Lung (tissue), 12 donors: ENCODE measurements around the gene MYOM1. TPM values are rescaled to one million over a fixed set of nuclear protein-coding genes. Genes with fewer than 3 reads are reported as not detected.
A peak's percentile ranks its signal among the peaks of the same experiment; 100 is the strongest.
"Not testable (repeated sequence)": the region's sequence is repeated elsewhere in the genome, so short reads cannot be mapped to it uniquely, and the experiment has no call there.

Experiments
- ATAC-seq: fragments of 200-7000 bp; cut with Tn5 transposase; one replicate; pipeline ENCODE4 v1.9.1; 2020; ENCODE audit warnings: moderate number of reproducible peaks; ENCODE audit not compliant: insufficient read depth, low FRiP score
- DNase-seq, 3 donors: peaks; one replicate each; pipeline ENCODE4 v3.0.0-alpha.2; 2013 to 2017
- H3K27ac ChIP-seq, 2 donors: one replicate each; pipeline ENCODE4 v1.5.1; 2013; ENCODE audit warnings: mild to moderate bottlenecking in 2 of 2, moderate library complexity in 2 of 2, control low read depth in 1 of 2, inconsistent platforms in 1 of 2, low read depth in 1 of 2, low read length in 1 of 2
- H3K27me3 ChIP-seq, 3 donors: one replicate each; pipeline ENCODE4 v1.5.1; 2013; ENCODE audit warnings: low read length in 2 of 3; ENCODE audit not compliant: control insufficient read depth in 3 of 3, insufficient read depth in 3 of 3
- H3K36me3 ChIP-seq, 4 donors: one replicate each; pipeline ENCODE4 v1.5.1; 2013; ENCODE audit warnings: low read length in 4 of 4, mild to moderate bottlenecking in 1 of 4, moderate library complexity in 1 of 4; ENCODE audit not compliant: control insufficient read depth in 4 of 4, insufficient read depth in 4 of 4
- H3K4me1 ChIP-seq, 5 donors: one replicate each; pipeline ENCODE4 v1.5.1; 2013; ENCODE audit warnings: low read length in 5 of 5, mild to moderate bottlenecking in 2 of 5, moderate library complexity in 1 of 5; ENCODE audit not compliant: control insufficient read depth in 5 of 5, insufficient read depth in 5 of 5
- H3K4me3 ChIP-seq: one replicate; pipeline ENCODE4 v1.5.1; 2013; ENCODE audit warnings: mild to moderate bottlenecking, control low read depth, moderate library complexity
- H3K9ac ChIP-seq, 2 donors: one replicate each; pipeline ENCODE4 v1.5.1; 2013; ENCODE audit warnings: low read length in 2 of 2, control low read depth in 1 of 2; ENCODE audit not compliant: insufficient read depth in 1 of 2
- H3K9me3 ChIP-seq, 4 donors: one replicate each; pipeline ENCODE4 v1.5.1; 2013; ENCODE audit warnings: low read length in 3 of 4, mild to moderate bottlenecking in 1 of 4, moderate library complexity in 1 of 4; ENCODE audit not compliant: control insufficient read depth in 4 of 4, insufficient read depth in 3 of 4
- WGBS, 2 donors: extraction: QIAGEN DNeasy Blood & Tissue Kit; methylation state at CpG; one replicate each; pipeline ENCODE4 v1.1.7; 2013; 5-methylcytosine and 5-hydroxymethylcytosine counted together
- polyA plus RNA-seq, 2 donors: library from polyadenylated mRNA; stranded (reverse); fragments of 200-250 nt; gene quantifications; one replicate each; pipeline ENCODE4 v1.2.1, GENCODE V29; 2013
- total RNA-seq, 2 donors: library from RNA; depleted of rRNA in 1 of 2; stranded (reverse); fragments of >200 nt in 1 of 2; gene quantifications; one replicate each; pipeline ENCODE4 v1.2.1, GENCODE V29; 2014 to 2021
- TF ChIP-seq, protein P1 (sequence below): IDR thresholded peaks from 2 replicates; pipeline ENCODE4 v1.5.1; 2012; ENCODE audit warnings: mild to moderate bottlenecking; ENCODE audit errors: control extremely low read depth, extremely low read depth
- donor health status: control.
- donor health status: control.
- donor health status: Bipolar disorder and iron deficiency.
- donor health status: healthy.
- donor health status: DM: yes; HTN: yes; CAD: no.

Gene MYOM1
- total and polyA plus RNA-seq, 4 donors, result 0.61 to 4.6 (median 1.3) TPM

DNA sequence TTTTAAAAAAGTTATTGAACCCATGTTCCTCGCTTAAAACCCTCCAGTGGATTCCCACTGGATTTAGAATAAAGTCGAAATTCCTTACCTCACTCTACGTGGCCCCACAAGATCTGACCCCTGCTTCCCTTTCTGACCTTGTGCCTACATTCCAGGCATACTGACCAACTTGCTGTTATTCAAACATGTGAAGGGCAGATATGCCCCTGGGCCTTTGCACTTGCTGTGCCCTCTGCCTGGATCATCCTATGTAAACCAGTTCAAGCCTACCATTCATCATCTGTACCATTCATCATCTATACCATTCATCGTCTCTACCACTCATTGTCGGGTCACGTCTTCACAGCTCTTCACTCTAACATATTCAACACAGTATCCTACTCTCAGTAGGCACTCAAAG is 165.6 kb downstream of the MYOM1 start:
- Histone ChIP-seq H3K36me3 (no peaks in the 10 kb centered on the region), H3K27ac (no peak overlapping the region), H3K9me3 (no peaks in the 10 kb centered on the region), H3K27me3 (peaks cover 0 to 4% (median 0%) of the 10 kb centered on the region in 3 donors), H3K4me1 (peaks cover 0 to 5% (median 0%) of the 10 kb centered on the region in 5 donors), H3K4me3 (no peak overlapping the region), H3K9ac (no peak overlapping the region)
- ATAC-seq, result no peak
- no peak for DNase-seq
- WGBS, 2 donors, result 95 to 97% methylated on average over 6 of the region's 6 CpGs
- TF ChIP-seq, protein P1, sequence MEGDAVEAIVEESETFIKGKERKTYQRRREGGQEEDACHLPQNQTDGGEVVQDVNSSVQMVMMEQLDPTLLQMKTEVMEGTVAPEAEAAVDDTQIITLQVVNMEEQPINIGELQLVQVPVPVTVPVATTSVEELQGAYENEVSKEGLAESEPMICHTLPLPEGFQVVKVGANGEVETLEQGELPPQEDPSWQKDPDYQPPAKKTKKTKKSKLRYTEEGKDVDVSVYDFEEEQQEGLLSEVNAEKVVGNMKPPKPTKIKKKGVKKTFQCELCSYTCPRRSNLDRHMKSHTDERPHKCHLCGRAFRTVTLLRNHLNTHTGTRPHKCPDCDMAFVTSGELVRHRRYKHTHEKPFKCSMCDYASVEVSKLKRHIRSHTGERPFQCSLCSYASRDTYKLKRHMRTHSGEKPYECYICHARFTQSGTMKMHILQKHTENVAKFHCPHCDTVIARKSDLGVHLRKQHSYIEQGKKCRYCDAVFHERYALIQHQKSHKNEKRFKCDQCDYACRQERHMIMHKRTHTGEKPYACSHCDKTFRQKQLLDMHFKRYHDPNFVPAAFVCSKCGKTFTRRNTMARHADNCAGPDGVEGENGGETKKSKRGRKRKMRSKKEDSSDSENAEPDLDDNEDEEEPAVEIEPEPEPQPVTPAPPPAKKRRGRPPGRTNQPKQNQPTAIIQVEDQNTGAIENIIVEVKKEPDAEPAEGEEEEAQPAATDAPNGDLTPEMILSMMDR, result no peak

DNA sequence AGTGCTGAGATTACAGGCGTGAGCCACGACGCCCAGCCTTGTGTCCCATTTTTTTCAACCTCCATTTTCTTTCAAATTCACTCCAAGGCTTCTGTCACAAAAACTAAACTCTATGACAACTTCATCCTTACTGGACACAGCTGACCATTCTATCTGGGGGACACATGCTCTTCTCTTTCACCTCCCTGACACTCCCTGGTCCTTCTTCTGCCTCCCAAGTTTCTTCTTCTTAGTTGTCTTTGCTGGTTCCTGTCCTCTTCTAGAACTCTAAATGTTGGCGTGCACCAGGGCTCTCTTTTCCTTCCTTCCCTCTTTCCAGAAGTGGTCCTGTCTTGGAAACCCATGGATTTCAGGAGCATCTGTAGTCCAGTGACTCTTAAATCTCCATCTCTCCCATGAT is 166.7 kb downstream of the MYOM1 start:
- H3K4me1 ChIP-seq, result peaks cover 0 to 5% (median 0%) of the 10 kb centered on the region in 5 donors
- H3K36me3 ChIP-seq, result no peaks in the 10 kb centered on the region
- DNase-seq (no peak), ATAC-seq (no peak)
- H3K4me3 ChIP-seq, result no peak overlapping the region
- no peaks in the 10 kb centered on the region for H3K9me3 ChIP-seq
- no peak overlapping the region for H3K9ac ChIP-seq
- no peak overlapping the region for H3K27ac ChIP-seq
- no peaks in the 10 kb centered on the region for H3K27me3 ChIP-seq
- TF ChIP-seq, protein P1, result no peak
- 95 to 99% methylated on average over 4 of the region's 4 CpGs for WGBS, 2 donors

DNA sequence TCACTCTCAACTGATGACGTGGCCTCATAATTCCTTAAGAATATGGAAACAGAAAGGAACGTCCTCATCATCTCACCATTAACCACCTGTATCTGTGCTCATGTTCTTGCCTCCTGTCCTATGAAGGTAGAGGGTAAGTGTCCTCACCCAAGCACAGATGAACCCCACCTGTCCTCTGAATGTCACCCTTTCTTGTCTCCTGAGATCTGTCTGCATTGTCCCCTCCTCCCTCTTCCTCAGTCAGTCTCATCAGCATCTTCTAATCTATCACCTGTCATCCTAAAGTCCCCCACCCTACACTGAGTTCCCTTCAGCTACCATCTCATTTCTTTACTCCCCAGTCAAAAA is 167.4 kb downstream of the MYOM1 start:
- ATAC-seq (no peak), DNase-seq (no peak)
- TF ChIP-seq, protein P1, result no peak
- Histone ChIP-seq H3K27ac (peak overlapping the region in 1 of 2 donors; percentile 79), H3K36me3 (no peaks in the 10 kb centered on the region), H3K9ac (no peak overlapping the region), H3K27me3 (no peaks in the 10 kb centered on the region), H3K9me3 (no peaks in the 10 kb centered on the region), H3K4me1 (peaks cover 0 to 3% (median 0%) of the 10 kb centered on the region in 5 donors), H3K4me3 (no peak overlapping the region)
- 15 to 16% methylated on average over 2 of the region's 2 CpGs for WGBS, 2 donors

DNA sequence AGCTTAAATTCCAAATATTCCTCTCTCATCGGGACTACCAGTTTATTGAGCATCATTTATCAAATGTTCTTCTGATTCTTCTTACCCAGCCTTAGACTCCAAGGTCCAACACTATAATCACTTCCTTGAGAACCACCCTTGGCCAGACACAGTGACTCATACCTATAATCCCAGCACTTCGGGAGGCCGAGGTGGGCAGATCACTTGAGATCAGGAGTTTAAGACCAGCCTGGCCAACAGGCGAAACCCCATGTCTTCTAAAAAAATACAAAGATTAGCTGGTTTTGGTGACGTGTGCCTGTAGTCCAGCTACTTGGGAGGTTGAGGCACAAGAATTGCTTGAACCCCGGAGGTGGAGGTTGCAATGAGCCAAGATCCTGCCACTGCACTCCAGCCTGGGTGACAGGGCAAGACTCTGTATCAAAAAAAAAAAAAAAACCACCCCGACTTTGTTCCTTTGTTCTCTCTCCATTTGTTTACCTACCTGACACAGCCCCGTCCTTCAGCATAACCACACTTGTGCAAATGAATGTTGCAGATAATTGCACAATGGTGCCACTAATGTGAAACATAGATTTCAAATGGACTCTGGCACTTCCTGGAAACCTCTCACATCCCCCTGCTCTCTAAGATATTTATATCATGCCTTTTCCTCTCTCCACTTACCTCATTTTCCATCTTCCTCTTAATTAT is 167.9 kb downstream of the MYOM1 start:
- peak; percentile 64 for ATAC-seq
- no peaks in the 10 kb centered on the region for H3K9me3 ChIP-seq
- TF ChIP-seq, protein P1, result no peak
- H3K27me3 ChIP-seq, result no peaks in the 10 kb centered on the region
- H3K4me3 ChIP-seq, result no peak overlapping the region
- no peak overlapping the region for H3K9ac ChIP-seq
- peaks cover 0 to 3% (median 0%) of the 10 kb centered on the region in 5 donors for H3K4me1 ChIP-seq
- H3K27ac ChIP-seq, result peak overlapping the region in 1 of 2 donors; percentile 37
- peak in 1 of 3 donors; percentile 25 for DNase-seq
- no peaks in the 10 kb centered on the region for H3K36me3 ChIP-seq
- WGBS, 2 donors, result 60 to 63% methylated on average over 8 of the region's 8 CpGs

DNA sequence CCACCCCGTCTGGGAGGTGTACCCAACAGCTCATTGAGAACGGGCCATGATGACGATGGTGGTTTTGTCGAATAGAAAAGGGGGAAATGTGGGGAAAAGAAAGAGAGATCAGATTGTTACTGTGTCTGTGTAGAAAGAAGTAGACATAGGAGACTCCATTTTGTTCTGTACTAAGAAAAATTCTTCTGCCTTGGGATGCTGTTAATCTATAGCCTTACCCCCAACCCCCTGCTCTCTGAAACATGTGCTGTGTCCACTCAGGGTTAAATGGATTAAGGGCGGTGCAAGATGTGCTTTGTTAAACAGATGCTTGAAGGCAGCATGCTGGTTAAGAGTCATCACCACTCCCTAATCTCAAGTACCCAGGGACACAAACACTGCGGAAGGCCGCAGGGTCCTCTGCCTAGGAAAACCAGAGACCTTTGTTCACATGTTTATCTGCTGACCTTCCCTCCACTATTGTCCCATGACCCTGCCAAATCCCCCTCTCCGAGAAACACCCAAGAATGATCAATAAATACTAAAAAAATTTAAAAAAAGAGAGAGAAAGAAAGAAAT is 169.8 kb downstream of the MYOM1 start:
- not testable (repeated sequence) for ATAC-seq
- peak overlapping the region in 1 of 2 donors; percentile 60 for H3K27ac ChIP-seq
- WGBS, 2 donors, result 73 to 83% methylated on average over 2 to 4 of the region's 8 CpGs

More for the DNA sequence above, 169.8 kb downstream of the MYOM1 start:
- not testable (repeated sequence) for H3K9me3 ChIP-seq, H3K9ac ChIP-seq, H3K36me3 ChIP-seq, H3K4me1 ChIP-seq, DNase-seq, H3K27me3 ChIP-seq, H3K4me3 ChIP-seq
